Hair follicle dermal papilla cell (primary cell): ENCODE measurements around the gene CNTN6. TPM values are rescaled to one million over a fixed set of nuclear protein-coding genes. Genes with fewer than 3 reads are reported as not detected.

Experiments used
- small RNA-seq: library from RNA; depleted of rRNA; stranded (forward); fragments of <200 nt; gene quantifications from one replicate; pipeline ENCODE3, GENCODE V24; 2012
- total RNA-seq: library from RNA; depleted of rRNA; stranded (reverse); fragments of >200 nt; gene quantifications from 2 replicates; pipeline ENCODE4 v1.2.3, GENCODE V29; 2012

CNTN6 gene
- 1.3 TPM in 1 of 2 replicates, not detected in the other for total RNA-seq

DNA sequence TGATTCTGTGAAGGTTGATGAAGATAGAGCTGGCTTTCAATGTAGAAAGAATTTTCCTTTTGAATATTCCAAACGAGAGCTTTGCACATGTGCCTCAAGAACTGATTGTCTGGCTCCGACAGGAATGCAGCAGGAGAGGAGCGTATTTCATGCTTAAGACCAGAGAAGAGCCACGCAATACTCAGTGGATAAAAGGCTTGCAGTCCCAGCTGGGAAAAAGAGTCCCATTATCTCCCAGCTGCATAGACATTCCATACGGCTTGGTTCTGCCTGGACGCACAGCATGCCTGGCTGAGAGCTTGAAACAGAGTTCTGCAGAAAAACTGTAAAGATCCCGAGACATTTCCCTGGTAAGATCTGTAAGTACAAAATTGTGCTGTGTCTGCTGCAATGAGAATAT lies at the start of gene CNTN6:
Gene CNTN6 (plus strand): TSS at position 254 of the 400 bp plus-strand sequence. CDS start 54,985 bp downstream, outside the sequence.

Small RNA genes lying within 50 kb of the gene (small RNA-seq; reads per million reads assigned to genes)
- gene CRB3P1 (not detected), gene RN7SL120P (not detected)
